Panc1 (cell line): ENCODE measurements around the gene SNUPN. TPM values are rescaled to one million over a fixed set of nuclear protein-coding genes. Genes with fewer than 3 reads are reported as not detected.
"Not testable (repeated sequence)": the region's sequence is repeated elsewhere in the genome, so short reads cannot be mapped to it uniquely, and the experiment has no call there.

ENCODE experiments used
- ATAC-seq: fragments of 200-7000 bp; cut with Tn5 transposase; 2 replicates; pipeline ENCODE4 v1.9.1; 2020; ENCODE audit warnings: mild to moderate bottlenecking, moderate library complexity
- BruUV-seq: library from RNA; stranded (reverse); fragments of 400-500 nt; replicated peaks from 2 replicates; lab custom pipeline; 2021; lab: Mats Ljungman, UMichigan
- CTCF ChIA-PET: fragments of 300-600 bp; sonication (Branson Sonifier 250); formaldehyde crosslinking; loops from one replicate; lab custom pipeline; 2022; ENCODE audit warnings: antibody characterized with exemption; lab: Charles Lee
- POLR2A ChIA-PET: fragments of 300-600 bp; sonication (Branson Sonifier 250); formaldehyde crosslinking; loops from one replicate; lab custom pipeline; 2022; ENCODE audit warnings: antibody characterized with exemption; lab: Charles Lee
- DNase-seq: peaks from one replicate; pipeline ENCODE4 v3.0.0-alpha.2; 2010; ENCODE audit warnings: low read depth, low spot score
- H3K27ac ChIP-seq: 2 replicates; pipeline ENCODE4 v1.5.1; 2011; ENCODE audit warnings: mild to moderate bottlenecking, low read length, inconsistent platforms
- H3K27me3 ChIP-seq: fragments of 200-500 bp; sonication (Bioruptor generic); 2 replicates; pipeline ENCODE4 v1.6.0; 2014; ENCODE audit warnings: low read length, inconsistent platforms; ENCODE audit not compliant: control insufficient read depth, insufficient read depth
- H3K36me3 ChIP-seq: fragments of 200-500 bp; sonication (Bioruptor generic); 2 replicates; pipeline ENCODE4 v1.5.1; 2014; ENCODE audit warnings: inconsistent platforms, mild to moderate bottlenecking, low read length, moderate library complexity; ENCODE audit not compliant: control insufficient read depth, insufficient read depth
- H3K4me1 ChIP-seq: 2 replicates; pipeline ENCODE4 v1.5.1; 2011; ENCODE audit warnings: inconsistent platforms, mild to moderate bottlenecking, low read length, moderate library complexity; ENCODE audit not compliant: control insufficient read depth, insufficient read depth
- H3K4me3 ChIP-seq, 2 experiments: 2 replicates each; pipeline ENCODE4 v1.5.1; 2011 to 2012; ENCODE audit warnings: low read depth in 2 of 2, low read length in 2 of 2, mild to moderate bottlenecking in 2 of 2, inconsistent platforms in 1 of 2, moderate library complexity in 1 of 2
- H3K9me3 ChIP-seq: fragments of 200-500 bp; sonication (Bioruptor generic); 2 replicates; pipeline ENCODE4 v1.5.1; 2014; ENCODE audit warnings: low read depth, mild to moderate bottlenecking, inconsistent platforms, low read length, moderate library complexity; ENCODE audit not compliant: control insufficient read depth, insufficient read depth
- CTCF ChIP-seq: fragments of 450-650 bp; IDR thresholded peaks from 2 replicates; pipeline ENCODE4 v1.5.1; 2017; ENCODE audit warnings: mild to moderate bottlenecking
- POLR2AphosphoS5 ChIP-seq: IDR thresholded peaks from 2 replicates; pipeline ENCODE4 v1.6.1; 2012; ENCODE audit warnings: mild to moderate bottlenecking, low read depth, low read length, moderate library complexity
- REST ChIP-seq, 2 experiments: IDR thresholded peaks; 2 replicates each; pipeline ENCODE4 v1.6.1; 2011 to 2012; ENCODE audit warnings: low read depth in 2 of 2, control low read depth in 1 of 2, low read length in 1 of 2, mild to moderate bottlenecking in 1 of 2, moderate library complexity in 1 of 2; ENCODE audit not compliant: insufficient read depth in 1 of 2
- SIN3A ChIP-seq: IDR thresholded peaks from 2 replicates; pipeline ENCODE4 v1.6.1; 2012; ENCODE audit warnings: low read depth, mild to moderate bottlenecking, low read length, moderate library complexity, borderline replicate concordance; ENCODE audit not compliant: insufficient read depth
- TCF7L2 ChIP-seq: IDR thresholded peaks from 2 replicates; pipeline ENCODE4 v1.6.1; 2011; ENCODE audit warnings: mild to moderate bottlenecking, low read depth, low read length, inconsistent platforms
- in situ Hi-C: cut with HindIII; loops from 2 replicates; pipeline ENCODE4 v1.10.0; 2016; ENCODE audit warnings: low sequenced_read_pairs, low pct_unique_long_range_greater_than_20kb
- intact Hi-C: fragments of 100-400 bp; cut with micrococcal nuclease; formaldehyde crosslinking; loops from one replicate; pipeline ENCODE4 v1.10.0; 2022; ENCODE audit not compliant: unreplicated experiment
- total RNA-seq: library from RNA; stranded (reverse); gene quantifications from one replicate; pipeline ENCODE4 v1.2.1, GENCODE V29; 2021; ENCODE audit not compliant: unreplicated experiment

SNUPN gene
- total RNA-seq, 1 experiment from 2014 or later: 52.1 TPM

DNA sequence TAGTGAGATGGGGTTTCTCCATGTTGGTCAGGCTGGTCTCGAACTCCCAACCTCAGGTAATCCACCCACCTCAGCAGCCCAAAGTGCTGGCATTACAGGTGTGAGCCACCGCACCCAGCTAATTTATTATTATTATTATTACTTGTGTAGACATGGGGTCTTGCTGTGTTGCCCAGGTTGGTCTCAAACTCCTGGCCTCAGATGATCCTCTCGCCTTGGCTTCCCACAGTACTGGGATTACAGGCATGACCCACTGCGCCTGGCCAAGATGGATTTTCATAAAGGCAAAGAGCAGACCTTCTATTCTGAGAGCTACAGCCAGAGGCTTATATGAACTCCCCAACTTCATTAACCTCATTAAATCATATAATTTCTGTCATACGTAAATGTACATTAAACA, 63.6 kb downstream of the SNUPN start:
- no peak overlapping the region for H3K27ac ChIP-seq
- H3K36me3 ChIP-seq: no peaks in the 10 kb centered on the region
- POLR2A ChIA-PET: interaction anchor here (0.6 kb wide), 2 partner anchors 43 to 121 kb away, joined by 3 to 4 read pairs; no protein-coding TSS in a partner anchor
- no peaks in the 10 kb centered on the region for H3K27me3 ChIP-seq
- in situ Hi-C loops: no loop called here
- intact Hi-C loops: no loop called here
- ATAC-seq (no peak), DNase-seq (no peak)
- H3K9me3 ChIP-seq: no peaks in the 10 kb centered on the region
- no peaks in the 10 kb centered on the region for H3K4me1 ChIP-seq
- no TSS peak for BruUV-seq
- no peak overlapping the region for H3K4me3 ChIP-seq
- TF ChIP-seq CTCF (no peak), SIN3A (no peak), POLR2AphosphoS5 (no peak), REST (IDR thresholded peaks at IDR 0.05; ENCODE audit: insufficient read depth in 1 of 2, low read depth in 2 of 2, low read length in 1 of 2) (no peak), TCF7L2 (no peak)
- CTCF ChIA-PET: no interaction called here

- H3K4me1 ChIP-seq, ATAC-seq, H3K9me3 ChIP-seq, H3K36me3 ChIP-seq, BruUV-seq, in situ Hi-C loops, H3K27me3 ChIP-seq, intact Hi-C loops, POLR2A ChIA-PET, DNase-seq, H3K4me3 ChIP-seq, H3K27ac ChIP-seq: not testable (repeated sequence)
- CTCF ChIA-PET: interaction anchor here (0.9 kb wide), 1 partner anchor 18 kb away, joined by 7 read pairs; no protein-coding TSS in a partner anchor
Measured at GRCh38 chr15:75559360-75559759, 66.2 kb downstream of the SNUPN start.

GRCh38 chr15:75558955-75559354, 66.6 kb downstream of the SNUPN start:
- POLR2A ChIA-PET, H3K36me3 ChIP-seq: not testable (repeated sequence)
- CTCF ChIA-PET: interaction anchor here (0.9 kb wide), 1 partner anchor 19 kb away, joined by 7 read pairs; no protein-coding TSS in a partner anchor

More at GRCh38 chr15:75558955-75559354, 66.6 kb downstream of the SNUPN start:
- intact Hi-C loops, H3K4me3 ChIP-seq, H3K27ac ChIP-seq, in situ Hi-C loops, H3K4me1 ChIP-seq, H3K27me3 ChIP-seq, H3K9me3 ChIP-seq, BruUV-seq, DNase-seq, ATAC-seq: not testable (repeated sequence)
